HG03066 (cell line): Measurements from ENCODE around the gene CEP68.

Source experiments
- ATAC-seq: cut with Tn5 transposase; IDR thresholded peaks from one replicate; pipeline ENCODE4 v1.9.1; 2021; ENCODE audit warnings: low read depth; ENCODE audit not compliant: unreplicated experiment

The CEP68 gene

GRCh38 chr2:65075605-65076344 is 19.6 kb downstream of the CEP68 start:
- no peak for ATAC-seq

GRCh38 chr2:65076345-65076710 is 20.1 kb downstream of the CEP68 start:
- ATAC-seq = no peak

DNA sequence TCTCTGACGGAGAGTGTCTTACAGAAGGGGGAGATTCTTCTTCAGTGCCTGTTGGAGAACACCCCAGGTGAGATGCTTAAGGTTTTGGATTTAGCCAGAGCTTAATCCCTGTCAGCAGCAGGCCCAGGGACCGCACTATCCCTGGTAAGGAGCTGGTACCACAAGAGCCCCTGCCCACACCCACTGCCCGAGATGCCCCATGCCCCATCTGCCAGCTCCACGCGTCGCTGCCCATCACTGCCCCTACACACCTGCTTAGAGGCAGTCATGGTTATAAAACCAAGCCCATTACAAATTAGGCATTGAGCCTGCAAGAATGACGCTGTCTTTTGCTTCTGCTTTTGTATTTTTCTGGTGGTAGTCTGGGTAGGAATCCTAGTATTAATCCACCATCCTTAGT is 21.7 kb downstream of the CEP68 start:
- ATAC-seq = no peak

DNA sequence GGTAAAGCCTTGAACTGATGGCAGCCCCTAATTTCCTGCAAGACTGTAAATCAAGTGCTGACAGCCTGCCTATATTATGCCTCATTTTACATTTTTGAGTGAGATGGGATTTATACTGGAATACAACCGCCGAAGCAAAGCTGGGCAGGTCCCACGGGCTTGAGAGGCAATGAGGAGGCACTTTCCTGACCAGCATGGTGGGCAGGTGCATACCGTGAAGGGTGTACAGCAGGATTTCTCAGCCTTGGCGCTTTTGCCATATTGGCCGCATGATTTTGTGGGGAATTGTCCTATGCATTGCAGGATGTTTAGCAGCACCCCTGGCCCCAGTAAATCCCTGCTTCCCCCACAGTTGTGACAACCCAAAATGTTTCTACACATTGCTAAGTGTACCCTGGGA is 22.8 kb downstream of the CEP68 start:
- no peak for ATAC-seq

GRCh38 chr2:65081232-65081685 is 25.0 kb downstream of the CEP68 start:
- ATAC-seq = no peak

DNA sequence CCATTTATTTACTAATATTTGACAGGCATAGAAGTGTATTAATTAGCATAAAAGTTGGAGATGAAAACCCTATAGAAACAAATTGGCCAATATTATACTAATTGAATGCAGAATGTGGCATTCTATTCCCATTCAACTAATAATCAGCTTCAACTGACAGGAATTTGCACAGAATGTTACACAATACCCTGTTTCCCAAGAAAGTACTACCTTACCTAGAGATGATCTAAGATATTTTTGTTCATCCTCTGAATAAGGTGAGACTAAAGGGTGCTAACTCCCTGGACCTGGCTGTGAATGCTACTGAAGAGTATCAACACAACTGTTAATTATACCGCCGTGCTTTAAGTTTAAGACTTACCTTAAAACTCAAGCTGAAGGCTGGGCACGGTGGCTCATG is 28.9 kb downstream of the CEP68 start:
- no peak for ATAC-seq

DNA sequence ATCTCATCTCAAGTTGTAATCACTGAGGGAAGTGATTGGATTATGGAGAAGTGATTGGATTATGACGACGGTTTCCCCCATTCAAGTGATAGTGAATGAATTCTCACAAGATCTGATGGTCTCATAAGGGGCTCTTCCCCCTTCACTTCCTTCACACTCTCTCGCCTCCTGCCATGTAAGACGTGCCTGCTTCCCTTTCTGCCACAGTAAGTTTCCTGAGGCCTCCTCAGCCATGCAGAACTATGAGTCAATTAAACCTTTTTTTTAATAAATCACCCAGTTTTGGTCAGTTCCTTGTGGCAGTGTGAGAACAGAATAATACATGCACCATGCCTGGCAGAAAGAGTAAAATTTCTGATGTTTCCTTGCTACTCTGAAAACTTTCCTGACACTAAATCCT is 36.6 kb downstream of the CEP68 start:
- no peak for ATAC-seq

DNA sequence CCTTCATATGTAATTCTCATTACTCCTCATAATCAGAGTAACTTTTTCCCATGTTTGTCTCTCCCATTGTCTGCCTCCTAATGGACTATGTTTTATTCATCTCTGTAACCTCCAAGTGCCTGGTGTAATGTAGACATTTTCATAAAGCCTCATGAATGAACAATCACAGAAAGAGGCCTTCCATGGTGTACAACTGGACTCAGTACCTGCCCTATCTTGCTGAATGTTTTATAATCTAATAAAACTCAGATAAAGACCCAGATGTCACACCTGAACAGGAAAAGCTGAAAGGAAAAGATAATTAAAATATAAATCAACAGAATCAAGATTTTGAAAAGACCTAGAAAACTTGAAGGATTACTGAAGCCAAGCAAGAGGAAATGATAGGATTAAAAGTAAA is 37.0 kb downstream of the CEP68 start:
- ATAC-seq = no peak

DNA sequence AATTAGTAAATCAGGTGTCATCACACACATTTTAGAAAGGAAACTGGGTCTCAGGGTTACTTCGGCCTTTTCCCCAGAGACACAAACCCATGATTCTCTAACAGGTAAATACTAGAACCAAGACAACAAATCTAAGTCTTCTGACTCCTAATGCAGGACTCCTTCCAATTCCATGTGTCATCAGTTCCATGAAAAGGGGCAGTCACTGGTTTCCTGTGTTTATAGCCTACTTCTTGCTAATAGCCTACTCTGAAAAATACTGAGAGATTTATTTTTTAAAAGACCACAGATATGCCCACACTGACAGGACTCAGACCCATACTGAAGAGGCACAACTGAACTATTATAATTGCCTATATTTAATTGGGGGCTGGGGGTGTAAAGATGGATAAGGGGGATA is 40.7 kb downstream of the CEP68 start:
- ATAC-seq = no peak

DNA sequence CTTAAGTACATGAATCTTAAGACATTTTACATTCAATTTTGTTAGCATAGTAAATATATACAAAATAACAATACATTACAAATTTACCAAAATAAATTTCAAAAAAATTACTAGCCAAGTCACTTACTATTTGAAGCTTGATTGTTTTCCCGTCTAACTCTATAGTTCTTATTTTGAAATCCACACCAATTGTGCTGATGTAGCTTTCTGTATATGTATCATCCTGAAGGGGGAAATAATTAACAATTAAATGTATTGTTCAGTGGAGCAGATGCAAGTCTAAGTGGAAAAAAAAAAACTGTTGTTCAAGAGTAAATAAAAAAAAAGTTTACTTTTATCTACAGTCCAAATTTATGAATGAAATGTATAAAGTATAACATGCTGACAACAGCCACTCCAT is 41.6 kb downstream of the CEP68 start:
- no peak for ATAC-seq

- ATAC-seq = no peak
Observed at GRCh38 chr2:65098741-65099140, 42.5 kb downstream of the CEP68 start.

DNA sequence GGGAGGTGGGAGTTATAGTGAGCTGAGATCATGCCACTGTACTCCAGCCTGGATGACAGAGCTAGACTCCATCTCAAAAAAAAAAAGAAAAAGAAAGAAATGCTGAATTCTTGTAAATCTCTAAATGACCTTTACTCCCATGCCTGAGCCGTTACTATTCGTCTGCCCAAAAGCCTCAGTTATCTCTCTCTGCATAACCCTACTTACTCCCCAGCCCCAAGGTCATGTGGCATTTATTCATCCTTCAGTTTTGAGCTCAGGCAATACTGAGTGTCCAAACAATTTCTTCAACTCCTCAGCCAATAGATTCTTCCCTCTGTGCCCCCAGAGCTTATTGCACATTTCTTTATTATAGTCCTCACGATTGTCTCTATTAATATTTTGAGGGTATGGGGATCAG is 44.9 kb downstream of the CEP68 start:
- no peak for ATAC-seq

DNA sequence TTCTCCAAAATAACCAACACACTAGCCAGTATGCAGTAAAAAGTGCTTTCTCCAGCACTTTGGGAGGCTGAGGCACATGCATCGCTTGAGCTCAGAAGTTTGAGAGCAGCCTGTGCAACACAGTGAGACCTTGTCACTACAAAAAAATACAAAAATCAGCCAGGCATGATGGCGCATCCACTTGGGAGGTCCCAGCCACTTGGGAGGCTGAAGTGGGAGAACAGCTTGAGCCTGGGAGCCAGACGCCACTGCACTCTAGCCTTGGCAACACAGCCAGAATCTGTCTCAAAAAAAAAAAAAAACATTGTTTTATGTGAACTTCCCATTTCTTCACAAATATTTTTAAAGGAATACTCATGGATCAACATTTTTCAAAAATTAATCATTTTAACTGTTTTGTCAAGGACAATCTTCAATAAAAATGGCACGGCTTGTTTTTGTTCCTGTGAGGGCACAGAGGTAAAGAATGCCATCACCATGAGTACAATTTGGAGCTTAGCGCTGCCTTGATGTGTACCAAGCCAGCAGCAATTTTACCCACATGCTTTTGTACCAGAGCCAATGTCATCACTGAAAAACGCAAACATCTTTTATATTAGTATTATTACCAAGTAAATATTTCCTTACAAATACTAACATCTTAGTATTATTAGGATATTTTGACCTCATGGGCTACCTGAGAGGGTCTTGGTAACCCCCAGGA is 46.9 kb downstream of the CEP68 start:
- ATAC-seq = no peak

- no peak for ATAC-seq
Observed at GRCh38 chr2:65107530-65107929, 51.3 kb downstream of the CEP68 start.

DNA sequence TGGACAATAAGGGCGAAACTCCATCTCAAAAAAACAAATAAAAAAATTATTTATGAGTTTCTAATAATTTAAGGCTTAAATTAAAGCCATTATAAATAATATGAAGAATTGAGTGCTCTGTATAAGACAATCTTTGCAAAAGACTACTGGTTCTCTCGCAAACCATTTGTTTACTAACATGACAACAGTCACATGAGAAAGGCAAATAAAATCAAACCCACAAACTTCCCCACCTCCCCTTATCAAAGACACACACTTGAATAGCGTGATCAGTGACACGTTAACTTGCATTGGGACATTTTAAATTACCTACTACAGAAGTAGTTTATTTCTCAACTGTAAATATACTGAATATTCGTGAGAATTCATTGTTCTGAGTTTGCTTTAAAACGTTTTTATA is 52.6 kb downstream of the CEP68 start:
- ATAC-seq = no peak

- no peak for ATAC-seq
Observed at GRCh38 chr2:65112633-65113032, 56.4 kb downstream of the CEP68 start.

DNA sequence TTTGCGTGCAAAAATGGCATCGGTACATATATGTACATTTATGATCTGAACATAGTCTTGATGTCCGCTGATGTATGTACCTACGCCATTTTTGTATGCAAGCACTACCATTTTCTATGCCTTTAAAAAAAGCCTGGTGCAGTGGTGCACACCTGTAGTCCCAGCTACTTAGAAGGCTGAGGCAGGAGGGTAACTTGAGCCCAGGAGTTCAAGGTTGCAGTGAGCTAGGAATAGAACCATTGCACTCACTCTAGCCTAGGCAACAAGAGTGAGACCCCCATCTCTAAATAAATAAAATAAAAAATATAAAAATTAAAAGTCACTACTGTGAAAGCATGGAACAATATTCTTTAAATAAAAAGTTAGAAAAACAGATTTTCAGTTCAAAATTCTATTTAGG is 57.0 kb downstream of the CEP68 start:
- ATAC-seq = no peak

- no peak for ATAC-seq
Observed at GRCh38 chr2:65113816-65114215, 57.6 kb downstream of the CEP68 start.

- ATAC-seq = no peak
Observed at GRCh38 chr2:65114921-65115320, 58.7 kb downstream of the CEP68 start.

- ATAC-seq = no peak
Observed at GRCh38 chr2:65116645-65117044, 60.4 kb downstream of the CEP68 start.

- ATAC-seq = no peak
Observed at GRCh38 chr2:65120990-65121693, 64.9 kb downstream of the CEP68 start.

DNA sequence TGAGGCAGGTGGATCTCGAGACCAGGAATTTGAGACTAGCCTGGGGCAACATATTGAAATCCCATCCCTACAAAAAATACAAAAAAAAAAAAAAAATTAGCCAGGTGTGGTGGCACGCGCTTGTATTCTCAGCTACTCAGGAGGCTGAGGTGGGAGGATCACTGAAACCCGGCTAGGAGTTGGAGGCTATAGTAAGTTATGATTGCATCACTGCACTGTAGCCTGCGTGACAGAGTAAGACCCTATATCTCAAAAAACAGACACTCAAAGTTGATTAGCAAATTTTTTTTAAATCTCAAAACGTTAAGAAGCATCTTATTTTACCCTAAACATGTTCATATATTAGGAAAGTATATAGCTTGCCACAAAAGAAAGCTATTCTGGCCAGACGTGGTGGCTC is 66.1 kb downstream of the CEP68 start:
- no peak for ATAC-seq
